ENCODE data around the gene ADAP2. TPM values are rescaled to one million over a fixed set of nuclear protein-coding genes. Genes with fewer than 3 reads are reported as not detected.
"Not testable (repeated sequence)": the region's sequence is repeated elsewhere in the genome, so short reads cannot be mapped to it uniquely, and the experiment has no call there.

ADAP2 gene
- total RNA-seq, 1 experiment from 2014 or later, result 1.3 TPM

DNA sequence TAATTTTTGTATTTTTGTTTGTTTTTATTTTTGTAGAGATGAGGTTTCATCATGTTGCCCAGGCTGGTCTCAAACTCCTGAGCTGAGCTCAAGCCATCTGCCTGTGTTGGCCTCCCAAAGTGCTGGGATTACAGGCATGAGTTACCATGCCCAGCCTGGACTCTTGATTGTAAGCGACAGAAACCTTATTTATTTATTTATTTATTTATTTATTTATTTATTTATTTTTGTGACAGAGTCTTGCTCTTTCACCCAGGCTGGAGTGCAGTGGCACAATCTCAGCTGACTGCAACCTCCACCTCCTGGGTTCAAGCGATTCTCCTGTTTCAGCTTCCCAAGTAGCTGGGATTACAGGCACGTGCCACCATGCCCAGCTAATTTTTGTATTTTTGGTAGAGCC lies 8.1 kb downstream of the ADAP2 start:
- not testable (repeated sequence) for DNase-seq (ENCODE audit: extremely low read depth, low read depth)

DNA sequence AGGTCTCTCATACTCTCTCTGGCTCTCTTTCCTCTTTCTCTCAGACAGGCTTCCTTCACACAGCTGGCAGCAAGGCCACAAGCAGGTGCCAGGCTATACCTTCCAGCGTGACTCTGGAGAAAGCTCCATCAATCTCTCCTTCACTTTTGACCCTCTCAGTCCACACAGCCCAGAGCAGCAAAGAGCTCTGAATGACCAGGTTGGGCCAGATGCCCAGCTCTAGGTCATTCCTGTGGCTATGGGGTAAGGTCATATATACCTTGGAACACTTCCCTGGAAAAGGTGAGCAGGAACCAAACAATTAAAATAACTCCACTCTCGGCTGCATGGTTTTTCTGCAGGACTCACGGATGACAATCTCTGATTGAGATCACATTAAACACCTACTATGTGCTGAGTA lies 8.8 kb downstream of the ADAP2 start:
- DNase-seq (ENCODE audit: extremely low read depth, low read depth), result no peak

DNA sequence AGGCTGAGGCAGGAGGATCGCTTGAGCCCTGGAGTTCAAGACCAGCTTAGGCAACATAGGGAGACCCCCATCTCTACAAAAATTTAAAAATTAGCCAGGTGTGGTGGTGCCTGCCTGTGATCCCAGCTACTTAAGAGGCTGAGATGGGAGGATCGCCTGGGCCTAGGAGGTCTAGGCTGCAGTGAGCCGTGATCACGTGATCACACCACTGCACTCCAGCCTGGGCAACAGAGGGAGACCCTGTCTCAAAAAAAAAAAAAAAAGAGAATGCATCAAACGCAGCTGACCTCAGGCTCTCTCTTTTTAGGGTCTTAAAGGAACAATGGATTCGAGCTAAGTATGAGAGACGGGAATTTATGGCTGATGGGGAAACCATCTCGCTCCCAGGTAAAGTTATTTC lies 9.8 kb downstream of the ADAP2 start:
- not testable (repeated sequence) for DNase-seq (ENCODE audit: extremely low read depth, low read depth)

DNA sequence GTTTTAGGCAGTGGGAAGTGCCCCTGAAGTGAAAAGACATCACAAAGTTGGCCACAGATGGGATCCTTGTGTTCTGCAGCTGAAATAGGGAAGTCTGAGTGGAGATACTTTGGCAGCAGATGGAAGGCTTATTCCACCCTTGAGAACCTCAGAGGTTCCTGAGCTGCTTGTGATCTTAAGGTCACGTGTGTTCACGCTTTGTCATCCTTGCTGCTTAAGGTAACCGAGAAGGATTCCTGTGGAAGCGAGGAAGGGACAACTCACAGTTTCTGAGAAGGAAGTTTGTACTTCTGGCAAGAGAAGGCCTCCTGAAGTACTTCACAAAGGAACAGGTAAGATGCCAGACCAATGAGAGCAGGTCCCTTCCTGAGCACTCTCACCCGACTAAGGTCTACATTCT lies 12.2 kb downstream of the ADAP2 start:
- no peak for DNase-seq (ENCODE audit: extremely low read depth, low read depth)

DNA sequence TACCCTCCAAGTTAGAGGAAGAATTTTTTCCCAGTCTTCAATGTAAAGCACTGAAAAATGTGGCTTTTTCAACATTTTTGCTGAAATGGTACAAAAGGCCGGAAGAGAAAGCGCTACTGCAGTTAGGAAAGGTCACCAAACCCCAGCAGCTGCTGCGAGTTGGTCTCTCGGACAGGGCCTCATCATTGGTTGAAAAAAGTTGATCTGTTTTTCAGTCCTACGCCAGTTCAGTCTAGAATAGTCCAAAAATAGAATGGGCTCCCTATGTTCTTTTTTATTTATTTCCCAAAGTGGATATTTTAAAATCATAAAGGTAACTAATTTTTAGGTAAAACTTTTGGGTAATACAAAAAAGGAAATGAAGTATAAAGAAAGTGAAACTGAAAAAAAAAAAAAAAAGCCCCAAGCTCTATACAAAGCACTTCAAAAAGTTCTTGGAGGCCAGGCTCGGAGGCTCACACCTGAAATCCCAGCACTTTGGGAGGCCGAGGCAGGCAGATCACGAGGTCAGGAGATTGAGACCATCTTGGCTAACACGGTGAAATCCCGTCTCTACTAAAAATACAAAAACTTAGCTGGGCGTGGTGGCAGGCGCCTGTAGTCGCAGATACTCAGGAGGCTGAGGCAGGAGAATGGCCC lies 17.4 kb downstream of the ADAP2 start:
- no peak for DNase-seq (ENCODE audit: extremely low read depth, low read depth)

DNA sequence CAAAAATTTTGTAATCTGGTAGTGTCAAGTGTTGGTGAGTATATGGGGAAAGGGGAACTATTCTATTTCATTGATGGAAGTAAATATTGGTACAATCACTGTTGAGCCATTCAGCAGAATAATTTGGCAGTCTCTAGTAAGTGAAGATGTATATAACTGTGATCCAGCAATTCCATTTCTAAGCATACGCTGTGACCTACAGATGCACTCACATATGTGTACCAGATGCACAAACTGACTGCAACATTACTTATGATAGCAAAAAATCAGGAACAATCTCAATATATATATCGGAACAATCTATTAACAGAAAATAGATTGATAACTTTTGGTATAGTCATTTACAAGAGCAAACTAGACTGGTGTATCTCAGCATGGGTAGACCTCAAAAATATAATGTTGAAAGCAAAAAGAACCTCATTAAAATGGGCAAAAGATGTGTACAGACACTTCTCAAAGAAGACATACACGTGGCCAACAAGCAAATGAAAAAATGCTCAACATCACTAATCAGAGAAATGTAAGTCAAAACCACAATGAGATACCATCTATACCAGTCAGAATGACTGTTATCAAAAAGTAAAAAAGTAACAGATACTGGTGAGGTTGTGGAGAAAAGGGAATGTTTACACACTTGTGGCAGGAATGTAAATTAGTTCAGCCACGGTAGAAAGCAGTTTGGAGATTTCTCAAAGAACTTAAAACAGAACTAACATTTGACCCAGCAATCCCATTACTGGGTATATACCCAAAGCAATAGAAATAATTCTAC lies 20.7 kb downstream of the ADAP2 start:
- DNase-seq (ENCODE audit: extremely low read depth, low read depth), result no peak

DNA sequence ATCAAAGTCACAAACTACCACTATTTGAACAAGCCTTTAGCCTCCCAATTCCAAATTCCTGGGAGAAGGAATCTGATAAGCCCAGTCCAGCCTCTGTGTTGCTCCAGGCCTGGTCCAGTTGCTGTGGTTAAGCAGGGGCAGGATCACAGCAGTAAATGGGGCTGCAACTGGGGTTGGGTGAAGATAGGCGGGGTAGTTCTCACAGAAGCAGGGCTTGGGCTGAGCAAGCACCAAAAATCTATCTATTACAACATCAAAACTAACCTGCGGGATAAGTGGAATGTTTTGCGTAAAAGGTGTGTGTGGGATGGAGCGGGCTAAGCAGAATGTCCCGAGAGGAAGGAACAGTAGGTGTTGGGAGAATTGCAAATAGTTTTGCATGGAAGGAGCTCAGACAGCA lies 26.1 kb downstream of the ADAP2 start:
- no peak for DNase-seq (ENCODE audit: extremely low read depth, low read depth)

DNA sequence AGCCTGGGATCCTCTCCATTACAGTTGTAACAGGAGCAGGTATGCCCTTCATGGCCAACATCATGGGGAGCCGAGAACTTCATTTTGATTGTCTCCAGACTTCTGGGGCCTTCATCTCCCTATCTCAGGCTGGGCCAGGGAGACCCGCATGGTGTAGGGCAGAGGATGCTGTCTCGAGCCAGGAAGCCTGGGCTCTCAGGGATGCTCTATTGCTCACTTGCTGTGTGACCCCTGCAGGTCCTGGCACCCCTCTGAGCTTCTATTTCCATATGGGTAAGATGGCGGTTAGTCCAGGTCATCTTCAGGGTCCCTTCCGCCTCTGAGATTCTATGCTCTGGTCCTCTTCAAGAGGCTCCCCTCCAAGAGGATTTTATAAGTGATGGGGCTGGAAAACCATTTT lies 28.4 kb downstream of the ADAP2 start:
- DNase-seq (ENCODE audit: extremely low read depth, low read depth), result no peak

DNA sequence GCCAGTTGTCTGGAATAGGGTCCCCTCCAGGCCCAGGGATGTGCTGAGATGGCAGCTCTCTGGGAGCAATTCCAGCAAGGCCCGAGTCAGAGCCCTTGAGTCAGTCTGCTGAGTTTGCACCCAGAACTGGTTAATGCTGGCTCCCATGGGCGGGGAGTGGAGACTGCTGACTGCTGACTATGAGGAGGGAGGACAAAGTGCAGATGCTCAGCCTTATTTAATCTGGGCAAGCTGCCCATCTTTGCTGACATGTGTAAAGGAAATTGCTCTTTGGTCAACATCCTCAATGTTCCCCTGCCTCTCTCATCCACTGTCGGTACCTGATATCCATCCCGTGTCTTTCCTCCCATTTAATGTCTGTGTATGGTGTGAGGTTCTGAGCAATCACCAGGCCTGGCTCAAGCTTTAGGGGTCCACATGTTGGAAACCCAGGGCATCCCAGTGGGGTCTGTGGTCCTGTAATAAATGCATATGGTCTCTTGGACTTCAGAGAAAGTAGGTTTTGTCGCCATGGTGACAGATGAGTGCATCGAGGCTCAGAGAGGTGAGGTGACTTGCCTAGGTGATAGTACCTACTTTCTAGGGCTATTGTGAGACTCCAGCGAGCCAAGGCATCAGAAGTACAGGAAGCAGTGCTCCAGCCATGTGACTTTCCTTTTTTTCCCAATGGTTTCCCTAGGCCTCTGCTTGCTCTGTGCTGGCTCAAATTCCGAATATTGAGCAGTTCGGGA lies 29.1 kb downstream of the ADAP2 start:
- DNase-seq (ENCODE audit: extremely low read depth, low read depth), result no peak

DNA sequence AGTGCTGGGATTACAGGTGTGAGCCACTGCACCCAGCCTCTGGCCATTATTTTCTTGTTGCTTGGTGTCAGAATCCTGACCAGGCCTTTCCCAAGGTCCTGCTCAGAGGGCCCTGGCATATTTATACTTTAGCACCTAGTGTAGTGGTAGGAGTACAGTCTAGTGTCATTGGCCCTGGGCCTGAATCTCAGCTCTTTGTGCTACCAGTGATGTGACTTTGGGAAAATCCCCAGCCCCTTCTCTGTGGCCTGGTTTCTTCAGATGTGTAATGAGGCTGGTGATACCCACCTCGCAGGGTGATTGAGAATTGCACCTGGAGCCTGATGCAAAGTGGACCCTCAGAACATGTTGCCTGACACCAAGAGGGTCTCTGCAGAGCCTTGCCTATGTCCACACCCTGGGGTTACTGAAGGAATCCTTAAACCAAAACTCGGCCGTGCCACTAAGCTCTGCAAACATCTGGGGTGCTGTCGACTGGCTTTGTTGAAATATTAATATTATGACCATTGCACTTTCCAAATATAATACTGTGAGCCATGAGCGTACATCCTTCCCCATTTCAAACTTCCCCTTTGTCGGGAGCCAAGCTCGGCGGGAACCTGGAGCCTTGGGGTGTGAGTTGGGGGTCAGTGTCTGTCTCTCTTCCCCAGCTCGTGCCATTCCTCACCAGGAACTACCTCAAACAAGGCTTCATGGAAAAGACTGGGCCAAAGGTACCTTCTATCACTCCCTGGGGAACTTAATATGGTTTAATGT lies 31.1 kb downstream of the ADAP2 start:
- no peak for DNase-seq (ENCODE audit: extremely low read depth, low read depth)

DNA sequence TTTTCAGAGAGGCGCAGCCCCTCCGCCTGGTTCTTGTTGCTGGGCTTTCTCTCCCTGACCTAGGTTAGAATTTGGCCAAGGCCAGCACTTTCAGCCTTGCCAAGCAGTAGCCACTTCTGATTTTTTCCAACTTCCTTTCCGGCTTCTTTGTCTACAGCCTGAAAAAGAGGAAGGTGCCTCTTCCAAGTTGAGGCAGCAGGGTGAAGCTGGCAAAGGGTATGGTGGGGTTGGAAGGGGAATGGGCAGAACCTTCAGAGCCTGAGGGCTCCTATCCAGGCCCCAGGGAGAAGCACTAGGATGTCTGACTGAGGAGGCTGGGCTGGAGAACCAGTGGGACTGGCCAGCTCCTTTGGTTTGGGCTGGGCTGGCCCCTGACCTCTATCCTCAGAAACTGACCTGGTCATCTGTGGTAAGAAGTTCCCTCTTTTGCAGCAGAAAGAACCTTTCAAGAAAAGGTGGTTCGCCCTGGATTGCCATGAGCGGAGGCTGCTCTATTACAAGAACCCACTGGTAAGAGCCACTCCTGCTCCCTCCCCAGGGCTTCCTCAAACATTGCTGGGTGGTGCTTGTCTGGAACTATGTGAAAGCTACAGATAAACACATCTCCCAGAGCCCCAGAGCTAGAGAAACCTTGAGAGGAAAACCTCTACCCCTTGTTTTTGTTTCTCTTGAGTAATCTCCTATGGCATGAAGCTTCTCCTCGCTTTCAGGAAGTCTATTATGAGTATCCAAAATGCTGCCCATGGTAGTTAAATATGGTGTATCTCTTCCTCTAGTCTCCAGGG lies 32.5 kb downstream of the ADAP2 start:
- DNase-seq (ENCODE audit: extremely low read depth, low read depth), result no peak

DNA sequence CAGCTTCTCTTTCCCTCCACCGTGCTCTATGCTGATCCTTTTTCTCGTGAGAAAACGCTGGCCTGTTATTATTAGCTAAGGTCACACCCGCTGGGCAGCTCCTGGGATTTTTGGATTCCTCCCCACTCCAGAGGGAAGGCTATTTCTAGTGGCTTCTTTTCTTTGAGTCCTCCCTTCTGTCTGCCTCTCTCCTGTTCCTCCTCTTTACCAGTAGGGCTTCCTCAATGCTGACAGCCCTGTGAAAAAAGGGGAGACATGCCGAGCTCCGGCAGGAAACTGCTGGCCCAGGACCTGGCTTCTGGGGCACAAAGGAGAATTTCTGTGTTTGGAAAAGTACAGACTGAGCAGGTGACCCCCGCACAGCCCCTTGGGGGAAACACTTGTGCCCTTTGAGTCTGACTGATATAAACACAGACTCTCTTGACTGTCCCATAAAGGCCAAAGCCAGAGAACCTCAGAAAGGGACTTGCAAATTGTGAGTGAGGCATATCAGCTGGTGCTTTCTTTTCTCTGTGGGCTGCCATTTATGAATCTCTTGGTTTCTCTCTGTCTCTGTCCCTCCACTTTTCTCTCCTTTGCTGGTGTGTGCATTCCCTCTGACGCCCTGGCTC lies 35.1 kb downstream of the ADAP2 start:
- no peak for DNase-seq (ENCODE audit: extremely low read depth, low read depth)

DNA sequence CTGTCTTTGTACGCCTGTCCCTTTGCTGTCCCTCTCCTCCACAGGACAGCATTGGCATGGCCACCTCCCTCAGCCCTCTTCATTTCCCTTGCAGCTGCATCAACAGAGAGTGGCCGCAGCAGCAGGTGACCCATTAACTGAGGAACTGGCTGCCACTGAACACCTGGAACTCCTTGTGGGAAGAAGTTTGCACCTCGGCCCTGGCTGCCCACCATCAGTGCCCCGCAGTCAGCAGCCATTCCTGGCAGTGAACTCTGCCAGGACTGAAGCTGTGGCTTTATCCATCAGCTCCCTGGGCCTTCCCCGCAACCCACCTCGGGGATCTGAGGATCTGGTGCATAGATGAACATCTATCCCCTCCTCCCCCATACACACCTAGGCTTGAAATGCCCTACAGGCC lies 36.0 kb downstream of the ADAP2 start:
- no peak for DNase-seq (ENCODE audit: extremely low read depth, low read depth)

DNA sequence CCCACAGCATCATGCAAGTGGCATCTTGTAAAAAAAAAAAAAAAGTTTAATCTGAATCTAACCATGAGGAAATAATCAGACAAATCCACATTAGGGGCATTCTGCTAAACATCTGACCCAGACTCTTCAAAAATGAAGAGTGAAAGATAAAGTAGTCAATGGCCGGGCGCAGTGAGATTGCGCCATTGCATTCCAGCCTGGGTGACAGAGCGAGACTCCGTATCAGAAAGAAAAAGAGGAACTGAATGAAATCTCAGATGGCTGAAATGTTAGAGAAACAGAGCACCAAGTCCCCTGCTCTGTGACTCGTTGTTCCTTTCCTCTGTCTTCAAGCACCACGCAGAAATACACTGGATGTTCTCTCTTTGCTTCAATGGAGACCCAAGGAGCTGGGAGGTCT lies 36.4 kb downstream of the ADAP2 start:
- DNase-seq (ENCODE audit: extremely low read depth, low read depth), result no peak

DNA sequence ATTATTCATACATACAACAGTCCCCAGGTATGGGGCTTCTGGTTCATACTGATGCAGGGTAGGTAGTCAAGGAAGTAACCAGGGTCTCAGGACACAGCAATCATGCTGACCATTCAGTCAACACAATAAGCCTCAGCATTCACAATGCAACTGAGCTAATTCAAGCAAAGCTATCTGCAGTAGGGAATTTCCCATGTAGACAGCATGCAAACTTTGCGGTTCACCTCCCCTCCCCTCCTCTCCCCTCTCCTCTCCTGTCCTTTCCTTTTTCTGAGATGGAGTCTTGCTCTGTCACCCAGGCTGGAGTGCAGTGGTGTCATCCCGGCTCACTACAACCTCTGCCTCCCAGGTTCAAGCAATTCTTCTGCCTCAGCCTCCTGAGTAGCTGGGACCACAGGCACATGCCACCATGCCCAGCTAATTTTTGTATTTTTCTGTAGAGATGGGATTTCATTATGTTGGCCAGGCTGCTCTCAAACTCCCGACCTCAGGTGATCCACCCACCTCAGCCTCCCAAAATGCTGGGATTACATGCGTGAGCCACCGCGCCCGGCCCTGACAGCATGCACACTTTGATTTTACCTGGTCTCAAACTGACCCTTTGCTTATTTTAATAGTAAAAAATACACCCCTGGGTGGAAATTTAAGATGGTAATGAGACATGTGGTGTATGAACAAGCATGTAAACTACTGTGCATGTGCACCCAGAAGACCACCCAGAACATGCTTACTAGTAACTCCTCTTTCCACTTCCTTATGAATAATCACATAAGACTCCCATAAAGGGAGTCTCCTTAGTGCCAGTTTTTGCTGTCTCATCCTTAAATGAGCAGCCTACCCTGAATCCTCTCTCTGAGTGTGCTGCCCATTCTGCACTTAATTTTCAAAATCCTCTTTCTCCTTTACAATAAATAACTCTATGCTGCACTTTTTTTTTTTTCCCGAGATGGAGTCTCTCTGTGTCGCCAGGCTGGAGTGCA lies 39.8 kb downstream of the ADAP2 start:
- DNase-seq (ENCODE audit: extremely low read depth, low read depth), result peak; percentile 32

DNA sequence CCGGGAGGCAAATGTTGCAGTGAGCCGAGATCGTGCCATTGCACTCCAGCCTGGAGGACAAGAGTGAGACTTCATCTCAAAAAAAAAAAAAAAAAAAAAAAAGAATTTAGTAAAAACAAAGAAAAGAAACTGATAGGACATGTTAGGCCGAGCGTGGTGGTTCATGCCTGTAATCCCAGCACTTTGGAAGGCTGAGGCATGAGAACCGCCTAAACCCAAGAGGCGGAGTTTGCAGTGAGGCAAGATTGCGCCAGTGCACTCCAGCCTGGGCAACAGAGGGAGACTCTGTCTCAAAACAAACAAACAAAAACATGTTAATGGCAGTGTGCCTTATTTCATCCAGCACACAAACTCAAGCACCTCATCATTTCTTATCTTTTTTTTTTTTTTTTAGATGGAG lies 42.6 kb downstream of the ADAP2 start:
- DNase-seq (ENCODE audit: extremely low read depth, low read depth), result not testable (repeated sequence)

DNA sequence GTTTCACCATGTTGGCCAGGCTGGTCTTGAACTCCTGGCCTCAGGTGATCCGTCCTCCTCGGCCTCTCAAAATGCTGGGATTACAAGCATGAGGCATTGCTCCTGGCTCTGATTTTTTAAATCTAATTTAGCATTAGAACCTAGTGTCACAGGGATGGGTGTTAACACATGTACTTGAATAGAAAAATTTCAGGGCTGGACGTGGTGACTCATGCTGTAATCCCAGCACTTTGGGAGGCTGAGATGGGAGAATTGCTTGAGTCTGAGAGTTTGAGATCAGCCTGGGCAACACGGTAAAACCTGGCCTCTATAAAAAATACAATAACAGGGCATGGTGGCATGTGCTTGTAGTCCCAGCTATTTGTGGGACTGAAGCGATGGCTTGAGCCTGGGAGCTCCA lies 43.1 kb downstream of the ADAP2 start:
- no peak for DNase-seq (ENCODE audit: extremely low read depth, low read depth)

DNA sequence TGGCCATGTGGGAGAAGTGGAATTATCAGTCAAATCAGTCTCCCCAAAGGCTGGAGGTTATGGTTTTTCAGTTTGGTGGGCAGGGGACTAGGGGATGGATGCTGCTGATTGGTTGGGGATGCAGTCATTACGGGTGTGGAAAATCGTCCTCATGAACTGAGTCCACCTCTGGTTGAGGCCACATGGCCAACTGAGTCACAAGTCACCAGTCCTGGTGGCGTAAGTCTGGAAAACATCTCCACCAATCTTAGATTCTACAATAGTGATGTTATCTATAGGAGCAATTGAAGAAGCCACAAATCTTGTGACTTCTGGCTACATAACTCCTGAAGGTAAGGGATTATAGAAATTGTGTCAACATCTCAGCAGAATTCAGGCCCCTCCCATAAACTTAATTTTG lies 43.9 kb downstream of the ADAP2 start:
- no peak for DNase-seq (ENCODE audit: extremely low read depth, low read depth)

DNA sequence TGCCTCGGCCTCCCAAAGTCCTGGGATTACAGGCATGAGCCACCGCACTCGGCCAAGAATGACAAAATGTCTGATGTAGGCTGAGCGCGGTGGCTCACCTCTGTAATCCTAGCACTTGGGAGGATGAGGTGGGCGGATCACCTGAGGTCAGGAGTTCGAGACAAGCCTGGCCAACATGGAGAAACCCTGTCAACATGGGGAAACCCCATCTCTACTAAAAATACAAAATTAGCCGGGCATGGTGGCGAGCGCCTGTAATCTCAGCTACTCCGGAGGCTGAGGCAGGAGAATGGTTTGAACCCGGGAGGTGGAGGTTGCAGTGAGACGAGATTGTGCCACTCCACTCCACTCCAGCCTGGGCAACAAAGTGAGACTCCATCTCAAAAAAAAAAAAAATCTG lies 46.2 kb downstream of the ADAP2 start:
- DNase-seq (ENCODE audit: extremely low read depth, low read depth), result not testable (repeated sequence)
